Activated CD4-positive, alpha-beta memory T cell treated with anti-CD3 and anti-CD28 coated beads for 36 hours (primary cell): ENCODE data around the gene TAP2. TPM values are rescaled to one million over a fixed set of nuclear protein-coding genes. Genes with fewer than 3 reads are reported as not detected.
A peak's percentile ranks its signal among the peaks of the same experiment; 100 is the strongest.

ENCODE experiments used
- CTCF ChIA-PET: fragments of 350-600 bp; sonication (Branson Sonifier 250); formaldehyde crosslinking; loops from one replicate; lab custom pipeline; 2021; ENCODE audit warnings: antibody characterized with exemption, inconsistent platforms; lab: Charles Lee
- POLR2A ChIA-PET: fragments of 350-600 bp; sonication (Branson Sonifier 250); formaldehyde crosslinking; loops from one replicate; lab custom pipeline; 2021; ENCODE audit warnings: antibody characterized with exemption; lab: Charles Lee
- DNase-seq: peaks from one replicate; pipeline ENCODE4 v3.0.0-alpha.2; 2020
- H3K27ac Mint-ChIP-seq: one replicate; pipeline ENCODE4 v1.8.0; 2021; ENCODE audit warnings: mixed read lengths
- H3K27me3 Mint-ChIP-seq: one replicate; pipeline ENCODE4 v1.8.0; 2021; ENCODE audit warnings: mixed read lengths
- H3K36me3 Mint-ChIP-seq: one replicate; pipeline ENCODE4 v1.8.0; 2021; ENCODE audit warnings: mixed read lengths
- H3K4me1 Mint-ChIP-seq: one replicate; pipeline ENCODE4 v1.8.0; 2021; ENCODE audit warnings: low read depth, mixed read lengths
- H3K4me3 Mint-ChIP-seq: one replicate; pipeline ENCODE4 v1.8.0; 2021; ENCODE audit warnings: mild to moderate bottlenecking, mixed read lengths
- H3K9me3 Mint-ChIP-seq: one replicate; pipeline ENCODE4 v1.8.0; 2021; ENCODE audit warnings: mixed read lengths
- intact Hi-C: fragments of 100-400 bp; cut with micrococcal nuclease; formaldehyde crosslinking; loops from one replicate; pipeline ENCODE4 v1.15.1; 2023
- total RNA-seq, 2 experiments: library from RNA; stranded (reverse); gene quantifications; one replicate each; pipeline ENCODE4 v1.2.3, GENCODE V29; 2021

TAP2 gene
- total RNA-seq, 2 experiments from 2014 or later: 134 to 143 TPM

- H3K36me3 Mint-ChIP-seq: no peaks in the 10 kb centered on the region
- peak; percentile 90 for DNase-seq
- POLR2A ChIA-PET: interaction anchor here (0.8 to 3.2 kb wide), 9 partner anchors 8 to 104 kb away, joined by 3 to 34 read pairs (median 7); partner anchors contain the start of genes PSMB9, TAP1 and TAP2
- H3K9me3 Mint-ChIP-seq: no peaks in the 10 kb centered on the region
- H3K4me1 Mint-ChIP-seq: peaks cover 33% of the 10 kb centered on the region
- H3K27ac Mint-ChIP-seq: no peak overlapping the region
- intact Hi-C loops: loop anchor here (1.0 to 5.0 kb wide), 3 partner anchors 14 to 171 kb away; partner anchors contain the start of genes PSMB9 and TAP2
- H3K4me3 Mint-ChIP-seq: no peak overlapping the region
- CTCF ChIA-PET: interaction anchor here (0.6 to 19.8 kb wide), 58 partner anchors 10 to 750 kb away, joined by 3 to 917 read pairs (median 5); partner anchors contain the start of genes BRD2, HLA-DMA, HLA-DPB1 and PSMB8
- H3K27me3 Mint-ChIP-seq: no peaks in the 10 kb centered on the region
These were observed 29.8 kb upstream of the TAP2 start for GRCh38 chr6:32868257-32868788.

DNA sequence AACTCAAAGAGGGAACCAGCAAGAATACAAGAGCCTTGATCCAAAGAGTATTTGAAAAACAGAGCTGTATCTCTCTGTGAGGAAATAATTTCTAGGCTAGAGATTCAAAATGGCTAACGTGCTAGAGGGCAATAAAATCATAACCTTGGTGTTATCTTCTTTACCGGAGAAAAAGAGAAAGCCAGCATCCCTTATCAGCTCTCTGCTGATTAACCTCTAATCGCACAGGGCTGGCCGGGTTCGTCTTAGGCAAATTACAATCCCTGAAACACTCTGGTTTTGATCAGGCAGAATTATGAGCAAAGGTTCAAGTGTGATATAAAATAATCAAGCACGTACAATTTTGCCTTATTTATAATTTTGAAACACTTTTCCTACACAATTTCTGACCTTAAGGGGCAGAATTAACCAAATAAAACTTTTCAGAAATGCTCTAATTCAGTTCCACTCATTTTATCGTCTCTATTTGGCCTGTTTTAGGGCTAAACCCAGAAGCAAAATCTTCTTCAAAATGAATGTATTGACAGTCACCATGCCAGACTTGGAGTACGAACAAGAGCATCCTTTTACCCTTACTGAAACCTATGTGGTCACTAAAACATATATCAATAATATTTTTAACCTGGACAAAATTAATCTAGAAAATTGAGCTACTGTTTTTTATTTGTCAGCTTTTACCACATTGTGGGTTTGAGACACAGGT is 29.2 kb upstream of the TAP2 start:
- peaks cover 4% of the 10 kb centered on the region for H3K36me3 Mint-ChIP-seq
- CTCF ChIA-PET: interaction anchor here (0.7 to 19.8 kb wide), 57 partner anchors 9 to 612 kb away, joined by 3 to 917 read pairs (median 5); partner anchors contain the start of genes BRD2, HLA-DMA, HLA-DPB1 and PSMB8
- H3K27ac Mint-ChIP-seq: peak overlapping the region; percentile 72
- H3K9me3 Mint-ChIP-seq: no peaks in the 10 kb centered on the region
- no peak overlapping the region for H3K4me3 Mint-ChIP-seq
- no peaks in the 10 kb centered on the region for H3K27me3 Mint-ChIP-seq
- intact Hi-C loops: loop anchor here (1.0 to 5.0 kb wide), 4 partner anchors 13 to 451 kb away; partner anchors contain the start of genes PSMB9 and TAP2
- peaks cover 33% of the 10 kb centered on the region for H3K4me1 Mint-ChIP-seq
- POLR2A ChIA-PET: interaction anchor here (0.8 to 3.2 kb wide), 9 partner anchors 8 to 104 kb away, joined by 3 to 34 read pairs (median 7); partner anchors contain the start of genes PSMB9, TAP1 and TAP2
- no peak for DNase-seq

DNA sequence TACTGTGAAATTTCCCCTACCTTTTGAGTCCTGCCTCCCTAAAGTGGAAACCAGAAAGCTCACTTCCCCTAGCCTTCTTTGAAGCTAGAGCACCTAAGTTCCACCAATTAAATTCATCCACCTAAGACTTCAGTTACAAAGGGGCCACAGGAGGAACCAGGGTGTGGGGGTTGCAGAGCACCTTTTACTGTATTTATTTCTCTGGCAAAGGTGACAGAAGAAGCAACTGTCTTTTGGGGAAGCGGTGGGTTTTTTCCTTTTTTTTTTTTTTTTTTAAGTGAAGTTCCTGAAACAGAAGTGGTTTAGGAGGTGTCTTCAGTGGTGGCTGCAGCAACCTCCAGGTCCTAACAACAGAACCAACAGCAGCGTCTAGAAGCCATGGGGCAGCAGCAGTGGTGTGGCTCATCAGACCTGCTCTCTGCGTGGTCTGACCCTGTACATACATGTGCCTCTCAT is 28.5 kb upstream of the TAP2 start:
- DNase-seq: no peak
- ChIA-PET CTCF (interaction anchor here (0.7 to 19.8 kb wide), 23 partner anchors 8 to 453 kb away, joined by 3 to 917 read pairs (median 14); partner anchors contain the start of genes HLA-DMA, PSMB8, PSMB9 and TAP1), POLR2A (interaction anchor here (1.8 to 3.2 kb wide), 3 partner anchors 12 to 105 kb away, joined by 10 to 34 read pairs (median 27); partner anchors contain the start of genes PSMB9, TAP1 and TAP2)
- H3K4me1 Mint-ChIP-seq: peaks cover 33% of the 10 kb centered on the region
- H3K27me3 Mint-ChIP-seq: no peaks in the 10 kb centered on the region
- peak overlapping the region; percentile 72 for H3K27ac Mint-ChIP-seq
- H3K36me3 Mint-ChIP-seq: peaks cover 4% of the 10 kb centered on the region
- H3K9me3 Mint-ChIP-seq: no peaks in the 10 kb centered on the region
- intact Hi-C loops: loop anchor here (2.0 to 5.0 kb wide), 2 partner anchors 170 to 450 kb away; no protein-coding TSS in a partner anchor
- no peak overlapping the region for H3K4me3 Mint-ChIP-seq

DNA sequence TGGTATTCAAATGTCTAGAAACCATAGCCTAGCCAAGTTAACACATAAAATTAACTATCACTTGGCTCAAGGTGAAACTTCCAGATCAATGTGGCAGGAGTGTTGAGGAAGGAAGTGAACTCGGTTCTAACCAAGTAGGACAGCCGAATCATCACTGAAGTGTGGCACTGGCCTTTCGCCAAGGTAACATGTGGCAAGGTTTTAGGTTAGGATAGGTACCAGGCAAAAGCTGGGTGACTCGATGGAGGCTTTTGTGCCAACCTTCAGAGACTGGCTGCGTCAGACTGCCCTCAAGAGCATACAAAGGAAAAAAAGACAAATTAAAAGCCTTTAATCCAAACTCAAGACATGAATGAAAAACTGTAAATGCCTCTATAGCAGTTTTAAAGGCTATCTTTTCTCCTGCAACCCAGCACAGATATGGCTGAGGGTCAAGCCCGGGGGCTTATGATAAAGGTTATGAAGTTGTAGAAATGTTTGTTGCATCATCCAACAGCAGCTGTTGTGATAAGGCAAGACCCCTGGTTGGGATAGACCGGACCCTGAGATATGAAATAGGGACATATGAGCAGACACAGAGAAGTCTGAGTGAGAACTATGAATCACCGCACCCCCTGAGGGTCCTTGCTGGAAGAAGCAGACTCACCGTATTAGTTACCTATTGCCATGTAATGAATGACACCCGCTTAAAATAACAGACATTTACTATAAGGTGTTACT is 27.3 kb upstream of the TAP2 start:
- H3K27me3 Mint-ChIP-seq: no peaks in the 10 kb centered on the region
- ChIA-PET POLR2A (interaction anchor here (0.8 kb wide), 1 partner anchor 20 kb away, joined by 3 read pairs; no protein-coding TSS in a partner anchor), CTCF (interaction anchor here (6.8 to 19.8 kb wide), 2 partner anchors 11 to 24 kb away, joined by 83 to 917 read pairs; partner anchors contain the start of genes PSMB8, PSMB9, TAP1 and TAP2)
- H3K27ac Mint-ChIP-seq: peak overlapping the region; percentile 9
- intact Hi-C loops: loop anchor here (2.0 to 5.0 kb wide), 2 partner anchors 169 to 449 kb away; no protein-coding TSS in a partner anchor
- peaks cover 12% of the 10 kb centered on the region for H3K36me3 Mint-ChIP-seq
- peaks cover 35% of the 10 kb centered on the region for H3K4me1 Mint-ChIP-seq
- H3K4me3 Mint-ChIP-seq: no peak overlapping the region
- DNase-seq: peak; percentile 30
- H3K9me3 Mint-ChIP-seq: no peaks in the 10 kb centered on the region

DNA sequence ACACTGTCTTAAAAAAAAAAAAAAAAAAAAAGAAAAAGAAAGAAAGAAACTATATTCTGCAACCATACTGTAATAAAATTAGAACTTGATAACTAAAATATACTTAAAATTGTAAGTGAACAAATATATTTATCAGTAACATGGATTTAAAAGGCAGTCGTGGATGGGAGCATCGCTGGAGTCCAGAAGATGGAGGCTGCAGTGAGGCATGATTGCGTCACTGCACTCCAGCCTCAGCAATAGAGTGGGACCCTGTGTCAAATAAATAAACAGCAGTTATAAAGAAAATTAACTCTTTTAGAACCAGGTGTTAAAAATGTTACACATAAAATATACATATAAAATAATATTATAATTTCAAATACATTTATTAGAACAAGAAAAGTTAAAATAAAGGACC is 24.2 kb upstream of the TAP2 start:
- Mint-ChIP-seq H3K27ac (no peak overlapping the region), H3K4me1 (peaks cover 54% of the 10 kb centered on the region), H3K27me3 (no peaks in the 10 kb centered on the region), H3K4me3 (no peak overlapping the region), H3K36me3 (peaks cover 39% of the 10 kb centered on the region), H3K9me3 (no peaks in the 10 kb centered on the region)
- CTCF ChIA-PET: interaction anchor here (6.8 to 19.8 kb wide), 2 partner anchors 8 to 20 kb away, joined by 83 to 917 read pairs; partner anchors contain the start of genes PSMB8, PSMB9, TAP1 and TAP2
- intact Hi-C loops: no loop called here
- POLR2A ChIA-PET: interaction anchor here (1.3 kb wide), 1 partner anchor 24 kb away, joined by 4 read pairs; the partner anchor contains the start of gene TAP2
- DNase-seq: no peak

DNA sequence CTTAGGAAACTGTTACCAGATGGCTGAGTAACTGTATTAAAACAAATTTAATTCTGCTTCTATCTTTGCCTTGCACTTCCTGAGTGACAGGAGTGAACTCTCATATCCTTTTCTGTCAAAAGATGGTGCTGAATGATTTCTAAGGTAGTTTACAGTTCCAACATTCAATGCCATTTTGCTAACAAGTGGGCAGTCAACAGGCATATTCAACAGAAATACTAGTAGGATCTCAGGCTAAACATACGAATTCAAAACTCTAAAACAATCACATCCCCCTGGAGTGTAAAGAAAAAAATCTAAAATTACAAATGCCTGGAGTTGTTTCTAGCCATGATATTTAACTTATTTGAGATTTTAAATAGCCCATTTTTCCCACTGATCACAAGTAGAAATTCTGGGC is 22.1 kb upstream of the TAP2 start:
- no peaks in the 10 kb centered on the region for H3K9me3 Mint-ChIP-seq
- intact Hi-C loops: no loop called here
- DNase-seq: no peak
- peaks cover 54% of the 10 kb centered on the region for H3K4me1 Mint-ChIP-seq
- H3K4me3 Mint-ChIP-seq: no peak overlapping the region
- ChIA-PET POLR2A (interaction anchor here (0.8 kb wide), 1 partner anchor 16 kb away, joined by 3 read pairs; no protein-coding TSS in a partner anchor), CTCF (interaction anchor here (0.9 to 19.8 kb wide), 4 partner anchors 8 to 124 kb away, joined by 3 to 917 read pairs (median 28); partner anchors contain the start of genes PSMB8 and TAP2)
- no peaks in the 10 kb centered on the region for H3K27me3 Mint-ChIP-seq
- peaks cover 54% of the 10 kb centered on the region for H3K36me3 Mint-ChIP-seq
- H3K27ac Mint-ChIP-seq: peak overlapping the region; percentile 55

DNA sequence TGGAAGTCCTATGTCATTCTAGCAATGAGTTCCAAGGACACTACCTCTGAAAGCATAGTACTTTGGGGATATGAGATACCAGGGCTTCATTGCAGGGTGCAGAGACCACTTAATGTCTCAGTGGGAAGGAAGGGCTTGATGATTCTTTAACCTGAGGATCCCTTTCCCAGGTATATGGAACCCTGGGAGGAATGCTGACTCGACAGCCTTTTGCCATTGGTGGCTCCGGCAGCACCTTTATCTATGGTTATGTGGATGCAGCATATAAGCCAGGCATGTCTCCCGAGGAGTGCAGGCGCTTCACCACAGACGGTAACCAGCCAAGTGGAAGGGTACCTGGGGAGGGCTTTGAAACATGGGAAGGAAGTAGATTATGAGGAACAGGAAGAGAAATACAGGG is 19.7 kb upstream of the TAP2 start:
- Mint-ChIP-seq H3K27ac (peak overlapping the region; percentile 98), H3K27me3 (no peaks in the 10 kb centered on the region), H3K9me3 (no peaks in the 10 kb centered on the region), H3K4me3 (peak overlapping the region; percentile 46), H3K36me3 (peaks cover 69% of the 10 kb centered on the region), H3K4me1 (peaks cover 49% of the 10 kb centered on the region)
- CTCF ChIA-PET: interaction anchor here (1.1 to 19.8 kb wide), 6 partner anchors 10 to 127 kb away, joined by 3 to 917 read pairs (median 8); partner anchors contain the start of genes PSMB8 and TAP2
- intact Hi-C loops: loop anchor here (10.0 kb wide), 1 partner anchor 1283 kb away; the partner anchor contains the start of genes LTA and TNF
- DNase-seq: no peak
- POLR2A ChIA-PET: interaction anchor here (0.9 to 7.6 kb wide), 4 partner anchors 10 to 114 kb away, joined by 3 to 313 read pairs (median 13); partner anchors contain the start of genes PSMB8 and TAP2

DNA sequence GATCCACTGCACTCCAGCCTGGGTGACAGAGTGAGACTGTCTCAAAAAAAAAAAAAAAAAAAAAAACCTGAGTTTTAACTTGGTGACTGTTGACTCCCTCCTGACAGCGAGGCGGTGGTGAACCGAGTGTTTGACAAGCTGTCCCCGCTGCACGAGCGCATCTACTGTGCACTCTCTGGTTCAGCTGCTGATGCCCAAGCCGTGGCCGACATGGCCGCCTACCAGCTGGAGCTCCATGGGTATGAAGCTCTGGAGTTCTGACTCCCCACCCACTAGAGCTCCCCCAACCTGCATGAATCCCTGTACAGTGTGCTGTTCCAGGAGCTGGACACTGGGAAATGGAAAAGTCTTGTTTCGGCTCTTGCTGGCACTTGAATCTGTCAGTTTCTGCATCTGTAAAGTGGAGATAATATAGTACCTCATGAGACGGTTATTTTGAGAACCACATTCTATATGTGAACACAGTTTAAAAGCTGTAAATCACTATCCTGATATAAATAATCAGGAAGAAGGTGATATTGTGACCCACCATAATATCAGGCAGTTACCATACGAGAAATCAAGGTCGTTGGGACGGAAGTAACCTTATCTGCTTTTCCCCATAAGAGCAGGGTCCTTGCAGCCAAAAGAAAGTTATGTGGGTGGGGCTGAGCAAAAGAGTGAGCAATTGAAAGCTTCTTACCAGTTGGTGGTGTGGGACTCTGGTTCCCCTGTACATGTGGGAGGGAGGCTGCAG is 18.8 kb upstream of the TAP2 start:
- Mint-ChIP-seq H3K27me3 (no peaks in the 10 kb centered on the region), H3K27ac (peak overlapping the region; percentile 98), H3K36me3 (peaks cover 72% of the 10 kb centered on the region), H3K4me1 (peaks cover 49% of the 10 kb centered on the region), H3K9me3 (no peaks in the 10 kb centered on the region), H3K4me3 (peak overlapping the region; percentile 46)
- DNase-seq: no peak
- CTCF ChIA-PET: interaction anchor here (0.9 to 19.8 kb wide), 7 partner anchors 11 to 127 kb away, joined by 3 to 917 read pairs (median 6); partner anchors contain the start of genes PSMB8 and TAP2
- intact Hi-C loops: loop anchor here (10.0 kb wide), 1 partner anchor 1283 kb away; the partner anchor contains the start of genes LTA and TNF
- POLR2A ChIA-PET: interaction anchor here (0.7 to 7.6 kb wide), 6 partner anchors 11 to 115 kb away, joined by 3 to 313 read pairs (median 6); partner anchors contain the start of genes PSMB8 and TAP2

DNA sequence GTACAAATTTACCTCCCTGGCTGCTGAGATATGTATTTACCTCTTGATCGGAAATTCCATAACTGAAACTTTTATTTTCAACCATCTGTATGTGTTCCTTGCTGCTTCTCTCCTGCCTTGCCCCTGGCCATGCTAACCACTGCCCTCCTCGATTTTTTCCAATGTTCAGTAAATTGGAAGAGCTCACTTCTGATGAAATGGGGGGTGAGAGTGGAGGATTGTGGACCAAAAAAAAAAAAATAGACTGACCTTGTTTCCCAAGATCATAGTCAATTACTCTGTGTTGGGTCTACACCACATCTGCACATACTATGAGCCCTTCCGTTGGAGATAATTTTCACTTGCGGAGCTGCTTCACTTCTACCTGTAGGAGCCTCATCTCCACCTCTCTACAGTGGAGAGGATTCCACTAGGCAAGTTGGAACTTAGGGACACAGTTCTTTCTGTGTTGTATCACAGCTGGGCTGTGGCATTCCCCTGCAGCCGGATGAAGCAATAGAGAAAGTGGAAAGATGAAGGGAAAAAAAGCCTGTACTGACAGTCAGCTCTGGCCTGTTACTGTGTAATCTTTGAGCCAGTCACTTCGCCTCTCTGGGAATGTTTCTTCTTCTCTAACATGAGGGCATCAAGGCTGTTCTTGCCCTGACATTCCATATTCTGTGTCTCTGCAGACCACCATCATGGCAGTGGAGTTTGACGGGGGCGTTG is 17.1 kb upstream of the TAP2 start:
- POLR2A ChIA-PET: interaction anchor here (0.7 to 7.6 kb wide), 6 partner anchors 12 to 1130 kb away, joined by 3 to 313 read pairs (median 16); partner anchors contain the start of genes BRD2, PSMB8 and TAP2
- peak; percentile 25 for DNase-seq

More for the DNA sequence above, 17.1 kb upstream of the TAP2 start:
- CTCF ChIA-PET: interaction anchor here (0.6 to 19.8 kb wide), 12 partner anchors 10 to 601 kb away, joined by 3 to 917 read pairs (median 4); partner anchors contain the start of genes HLA-DMA, PSMB8 and TAP2
- intact Hi-C loops: loop anchor here (10.0 kb wide), 1 partner anchor 1281 kb away; the partner anchor contains the start of genes LTA and TNF
- H3K4me1 Mint-ChIP-seq: peaks cover 52% of the 10 kb centered on the region
- H3K27me3 Mint-ChIP-seq: no peaks in the 10 kb centered on the region
- H3K36me3 Mint-ChIP-seq: peaks cover 79% of the 10 kb centered on the region
- H3K9me3 Mint-ChIP-seq: no peaks in the 10 kb centered on the region
- H3K27ac Mint-ChIP-seq: peak overlapping the region; percentile 98
- peak overlapping the region; percentile 99 for H3K4me3 Mint-ChIP-seq
